ENCODE measurements around the gene PPY. TPM values are rescaled to one million over a fixed set of nuclear protein-coding genes. Genes with fewer than 3 reads are reported as not detected.
"Not testable (repeated sequence)": the region's sequence is repeated elsewhere in the genome, so short reads cannot be mapped to it uniquely, and the experiment has no call there.

PPY gene
- total RNA-seq, 5 donors from 2014 or later (not counting 1 experiment from before 2014, with no cell fraction given) = not detected

DNA sequence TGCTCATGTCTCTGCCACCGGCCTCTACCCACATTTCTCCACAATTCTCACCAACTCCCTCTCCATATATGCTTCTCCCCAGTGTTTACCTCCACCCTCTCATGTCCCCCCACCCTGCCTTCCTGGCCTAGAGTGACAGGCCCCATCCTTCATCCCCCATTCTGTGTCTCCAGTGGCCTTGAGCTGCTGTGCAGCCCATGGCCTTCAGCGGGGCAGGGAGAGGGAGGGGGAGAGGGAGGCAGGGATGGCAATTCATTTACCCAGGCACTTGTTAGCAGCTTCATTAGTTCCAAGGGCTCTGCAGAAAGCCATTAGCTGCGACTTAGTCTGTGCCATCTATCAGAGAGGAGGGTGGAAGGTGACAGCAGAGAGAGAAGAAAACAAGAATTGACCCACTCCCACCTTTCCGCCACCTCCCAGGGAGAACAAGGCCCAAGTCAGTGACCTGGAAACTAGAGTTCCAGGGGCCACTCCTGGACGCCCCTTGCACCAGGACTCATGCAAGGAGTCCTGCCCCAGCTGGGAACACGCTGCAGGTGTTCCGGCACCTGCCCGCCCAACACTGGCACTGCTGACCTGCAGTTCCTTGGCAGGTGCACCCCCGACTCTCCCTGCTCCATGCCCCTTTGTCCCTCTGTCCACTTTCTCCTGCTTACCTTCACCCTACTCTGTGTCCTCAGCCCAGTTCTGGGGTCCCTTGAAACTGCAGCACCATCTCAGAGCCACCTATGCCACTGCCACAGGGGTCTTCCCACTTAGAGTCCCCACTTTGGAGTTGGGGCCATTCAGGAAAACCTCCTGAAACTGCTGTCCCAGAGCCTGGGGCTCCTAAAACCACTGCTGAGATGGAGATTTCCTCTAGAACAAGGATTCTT, 34.9 kb upstream of the PPY start:
- H3K27ac ChIP-seq (ENCODE audit: low read length) = no peak overlapping the region
- no peaks in the 10 kb centered on the region for H3K4me1 ChIP-seq (ENCODE audit: control insufficient read depth in 1 of 2, extremely low read depth in 1 of 2, insufficient read depth in 2 of 2, low read length in 2 of 2)
- H3K4me3 ChIP-seq (ENCODE audit: control insufficient read depth in 1 of 2, extremely low read depth in 1 of 2, low read length in 1 of 2) = no peak overlapping the region
- no peaks in the 10 kb centered on the region for H3K9me3 ChIP-seq
- H3K4me1 Mint-ChIP-seq = no peaks in the 10 kb centered on the region
- WGBS (ENCODE audit: insufficient coverage) = 73% methylated on average over 7 of the region's 9 CpGs
- ChIA-PET CTCF (no interaction called here), POLR2A (no interaction called here)
- peaks cover 18 to 31% of the 10 kb centered on the region in 2 donors for H3K27me3 Mint-ChIP-seq
- peaks cover 5 to 31% of the 10 kb centered on the region in 2 experiments for H3K27me3 ChIP-seq (replicated peaks in 1 of 2; ENCODE audit: control insufficient read depth in 2 of 2, extremely low read depth in 1 of 2, insufficient read depth in 2 of 2, low read length in 1 of 2)
- no peaks in the 10 kb centered on the region for H3K36me3 Mint-ChIP-seq
- H3K4me3 Mint-ChIP-seq = no peak overlapping the region
- DNase-seq (no peak), ATAC-seq (replicated peaks in 1 of 4) (no peak)
- H3K27ac Mint-ChIP-seq = peak overlapping the region in 1 of 2 donors; percentile 5
- no peaks in the 10 kb centered on the region for H3K9me3 Mint-ChIP-seq
- no peaks in the 10 kb centered on the region for H3K36me3 ChIP-seq (ENCODE audit: control insufficient read depth in 2 of 2, extremely low read depth in 1 of 2, insufficient read depth in 1 of 2, low read length in 1 of 2)

GRCh38 chr17:43975898-43976297, 33.6 kb upstream of the PPY start:
- CTCF ChIA-PET = interaction anchor here in 1 of 2 donors (0.6 kb wide), 1 partner anchor 33 kb away, joined by 3 read pairs; no protein-coding TSS in a partner anchor
- no peak overlapping the region for H3K27ac Mint-ChIP-seq

GRCh38 chr17:43974382-43975266, 32.3 kb upstream of the PPY start:
- Mint-ChIP-seq H3K27ac (no peak overlapping the region), H3K4me3 (no peak overlapping the region), H3K9me3 (no peaks in the 10 kb centered on the region), H3K27me3 (peaks cover 12 to 15% of the 10 kb centered on the region in 2 donors), H3K4me1 (peaks cover 0 to 6% (median 5%) of the 10 kb centered on the region in 3 donors), H3K36me3 (no peaks in the 10 kb centered on the region)
- ChIA-PET CTCF (no interaction called here), POLR2A (no interaction called here)
- Histone ChIP-seq H3K9me3 (no peaks in the 10 kb centered on the region), H3K4me1 (ENCODE audit: control insufficient read depth in 1 of 2, extremely low read depth in 1 of 2, insufficient read depth in 2 of 2, low read length in 2 of 2) (no peaks in the 10 kb centered on the region), H3K4me3 (ENCODE audit: control insufficient read depth in 1 of 2, extremely low read depth in 1 of 2, low read length in 1 of 2) (no peak overlapping the region), H3K27me3 (replicated peaks in 1 of 2; ENCODE audit: control insufficient read depth in 2 of 2, extremely low read depth in 1 of 2, insufficient read depth in 2 of 2, low read length in 1 of 2) (peaks cover 0 to 27% of the 10 kb centered on the region in 2 experiments), H3K27ac (ENCODE audit: low read length) (no peak overlapping the region), H3K36me3 (ENCODE audit: control insufficient read depth in 2 of 2, extremely low read depth in 1 of 2, insufficient read depth in 1 of 2, low read length in 1 of 2) (no peaks in the 10 kb centered on the region)
- 60% methylated on average over 1 of the region's 14 CpGs for WGBS (ENCODE audit: insufficient coverage)
- DNase-seq (no peak), ATAC-seq (replicated peaks in 1 of 4) (no peak)

More at GRCh38 chr17:43975898-43976297, 33.6 kb upstream of the PPY start:
- Histone ChIP-seq H3K4me3 (ENCODE audit: control insufficient read depth in 1 of 2, extremely low read depth in 1 of 2, low read length in 1 of 2) (no peak overlapping the region), H3K27ac (ENCODE audit: low read length) (no peak overlapping the region), H3K9me3 (no peaks in the 10 kb centered on the region), H3K36me3 (ENCODE audit: control insufficient read depth in 2 of 2, extremely low read depth in 1 of 2, insufficient read depth in 1 of 2, low read length in 1 of 2) (no peaks in the 10 kb centered on the region), H3K27me3 (replicated peaks in 1 of 2; ENCODE audit: control insufficient read depth in 2 of 2, extremely low read depth in 1 of 2, insufficient read depth in 2 of 2, low read length in 1 of 2) (peaks cover under 1 to 27% of the 10 kb centered on the region in 2 experiments), H3K4me1 (ENCODE audit: control insufficient read depth in 1 of 2, extremely low read depth in 1 of 2, insufficient read depth in 2 of 2, low read length in 2 of 2) (no peaks in the 10 kb centered on the region)
- WGBS (ENCODE audit: insufficient coverage) = no CpG with 5 or more reads among the region's 27 CpGs
- Mint-ChIP-seq H3K36me3 (no peaks in the 10 kb centered on the region), H3K27me3 (peaks cover 12 to 18% of the 10 kb centered on the region in 2 donors), H3K4me1 (peaks cover 0 to 6% (median 5%) of the 10 kb centered on the region in 3 donors), H3K4me3 (no peak overlapping the region), H3K9me3 (no peaks in the 10 kb centered on the region)
- ATAC-seq (replicated peaks in 1 of 4) (no peak), DNase-seq (no peak)
- POLR2A ChIA-PET = no interaction called here

GRCh38 chr17:43972444-43973212, 30.4 kb upstream of the PPY start:
- H3K4me1 ChIP-seq (ENCODE audit: control insufficient read depth in 1 of 2, extremely low read depth in 1 of 2, insufficient read depth in 2 of 2, low read length in 2 of 2); CTCF ChIA-PET; H3K9me3 ChIP-seq; H3K27ac ChIP-seq (ENCODE audit: low read length); H3K4me3 Mint-ChIP-seq; H3K27ac Mint-ChIP-seq; H3K36me3 ChIP-seq (ENCODE audit: control insufficient read depth in 2 of 2, extremely low read depth in 1 of 2, insufficient read depth in 1 of 2, low read length in 1 of 2); H3K4me3 ChIP-seq (ENCODE audit: control insufficient read depth in 1 of 2, extremely low read depth in 1 of 2, low read length in 1 of 2); H3K4me1 Mint-ChIP-seq; POLR2A ChIA-PET; ATAC-seq (replicated peaks in 1 of 4); H3K27me3 Mint-ChIP-seq; DNase-seq; H3K36me3 Mint-ChIP-seq; H3K9me3 Mint-ChIP-seq: not testable (repeated sequence)
- H3K27me3 ChIP-seq (replicated peaks in 1 of 2; ENCODE audit: control insufficient read depth in 2 of 2, extremely low read depth in 1 of 2, insufficient read depth in 2 of 2, low read length in 1 of 2) = peaks cover 0 to 26% of the 10 kb centered on the region in 2 experiments
- WGBS (ENCODE audit: insufficient coverage) = 89% methylated on average over 9 of the region's 22 CpGs

- H3K27ac Mint-ChIP-seq; H3K27ac ChIP-seq (ENCODE audit: low read length); H3K4me3 Mint-ChIP-seq; H3K4me1 Mint-ChIP-seq; H3K36me3 ChIP-seq (ENCODE audit: control insufficient read depth in 2 of 2, extremely low read depth in 1 of 2, insufficient read depth in 1 of 2, low read length in 1 of 2); H3K9me3 Mint-ChIP-seq; H3K27me3 Mint-ChIP-seq; H3K9me3 ChIP-seq; DNase-seq; POLR2A ChIA-PET; H3K4me1 ChIP-seq (ENCODE audit: control insufficient read depth in 1 of 2, extremely low read depth in 1 of 2, insufficient read depth in 2 of 2, low read length in 2 of 2); H3K36me3 Mint-ChIP-seq; H3K4me3 ChIP-seq (ENCODE audit: control insufficient read depth in 1 of 2, extremely low read depth in 1 of 2, low read length in 1 of 2): not testable (repeated sequence)
- CTCF ChIA-PET = interaction anchor here in 1 of 2 donors (0.6 to 0.7 kb wide), 2 partner anchors 22 to 25 kb away, joined by 3 to 7 read pairs; no protein-coding TSS in a partner anchor
- ATAC-seq (replicated peaks in 1 of 4) = peak in 1 of 4 experiments; percentile 55
- no CpG with 5 or more reads among the region's 2 CpGs for WGBS (ENCODE audit: insufficient coverage)
- peaks cover 0 to 19% of the 10 kb centered on the region in 2 experiments for H3K27me3 ChIP-seq (replicated peaks in 1 of 2; ENCODE audit: control insufficient read depth in 2 of 2, extremely low read depth in 1 of 2, insufficient read depth in 2 of 2, low read length in 1 of 2)
These were observed 29.2 kb upstream of the PPY start for GRCh38 chr17:43971436-43971835.

- no peak for ATAC-seq (replicated peaks in 1 of 4)
- peaks cover 0 to 17% of the 10 kb centered on the region in 2 experiments for H3K27me3 ChIP-seq (replicated peaks in 1 of 2; ENCODE audit: control insufficient read depth in 2 of 2, extremely low read depth in 1 of 2, insufficient read depth in 2 of 2, low read length in 1 of 2)
- no peaks in the 10 kb centered on the region for H3K9me3 Mint-ChIP-seq
These were observed 28.1 kb upstream of the PPY start for GRCh38 chr17:43970366-43970765.

More at GRCh38 chr17:43970366-43970765, 28.1 kb upstream of the PPY start:
- Histone ChIP-seq H3K4me1 (ENCODE audit: control insufficient read depth in 1 of 2, extremely low read depth in 1 of 2, insufficient read depth in 2 of 2, low read length in 2 of 2) (no peaks in the 10 kb centered on the region), H3K36me3 (ENCODE audit: control insufficient read depth in 2 of 2, extremely low read depth in 1 of 2, insufficient read depth in 1 of 2, low read length in 1 of 2) (no peaks in the 10 kb centered on the region), H3K4me3 (ENCODE audit: control insufficient read depth in 1 of 2, extremely low read depth in 1 of 2, low read length in 1 of 2) (no peak overlapping the region), H3K27ac (ENCODE audit: low read length) (no peak overlapping the region), H3K9me3 (no peaks in the 10 kb centered on the region)
- ChIA-PET POLR2A (interaction anchor here in 1 of 2 donors (0.6 kb wide), 1 partner anchor 74 kb away, joined by 3 read pairs; no protein-coding TSS in a partner anchor), CTCF (no interaction called here)
- DNase-seq = no peak
- H3K4me1 Mint-ChIP-seq = peaks cover 0 to 6% (median 5%) of the 10 kb centered on the region in 3 donors
- 14% methylated on average over 1 of the region's 4 CpGs for WGBS (ENCODE audit: insufficient coverage)
- no peaks in the 10 kb centered on the region for H3K36me3 Mint-ChIP-seq
- no peak overlapping the region for H3K4me3 Mint-ChIP-seq
- peaks cover 4 to 11% of the 10 kb centered on the region in 2 donors for H3K27me3 Mint-ChIP-seq
- H3K27ac Mint-ChIP-seq = no peak overlapping the region
